ENCODE results near the gene LTBP4.

Gene LTBP4

DNA sequence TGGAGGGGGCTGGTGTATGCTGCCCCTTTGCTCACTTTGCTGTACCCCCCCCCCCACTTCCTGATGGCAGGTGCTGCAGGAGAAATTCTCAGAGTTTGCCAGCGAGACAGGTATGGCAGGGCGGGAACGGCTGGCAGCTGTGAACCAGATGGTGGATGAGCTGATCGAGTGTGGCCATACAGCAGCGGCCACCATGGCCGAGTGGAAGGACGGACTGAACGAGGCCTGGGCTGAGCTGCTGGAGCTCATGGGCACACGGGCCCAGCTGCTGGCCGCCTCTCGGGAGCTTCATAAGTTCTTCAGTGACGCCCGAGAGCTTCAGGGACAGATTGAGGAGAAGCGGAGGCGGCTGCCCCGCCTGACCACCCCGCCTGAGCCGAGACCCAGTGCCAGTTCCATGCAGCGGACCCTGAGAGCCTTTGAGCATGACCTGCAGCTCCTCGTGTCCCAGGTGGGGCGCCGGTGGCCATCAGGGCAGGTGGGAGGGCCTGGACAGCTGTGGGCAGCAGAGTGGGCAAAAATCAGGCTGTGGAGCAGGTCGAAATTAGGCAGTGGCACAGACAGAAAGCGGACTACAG lies 44.1 kb upstream of the LTBP4 start (continued):
- TF ChIP-seq, protein P1, sequence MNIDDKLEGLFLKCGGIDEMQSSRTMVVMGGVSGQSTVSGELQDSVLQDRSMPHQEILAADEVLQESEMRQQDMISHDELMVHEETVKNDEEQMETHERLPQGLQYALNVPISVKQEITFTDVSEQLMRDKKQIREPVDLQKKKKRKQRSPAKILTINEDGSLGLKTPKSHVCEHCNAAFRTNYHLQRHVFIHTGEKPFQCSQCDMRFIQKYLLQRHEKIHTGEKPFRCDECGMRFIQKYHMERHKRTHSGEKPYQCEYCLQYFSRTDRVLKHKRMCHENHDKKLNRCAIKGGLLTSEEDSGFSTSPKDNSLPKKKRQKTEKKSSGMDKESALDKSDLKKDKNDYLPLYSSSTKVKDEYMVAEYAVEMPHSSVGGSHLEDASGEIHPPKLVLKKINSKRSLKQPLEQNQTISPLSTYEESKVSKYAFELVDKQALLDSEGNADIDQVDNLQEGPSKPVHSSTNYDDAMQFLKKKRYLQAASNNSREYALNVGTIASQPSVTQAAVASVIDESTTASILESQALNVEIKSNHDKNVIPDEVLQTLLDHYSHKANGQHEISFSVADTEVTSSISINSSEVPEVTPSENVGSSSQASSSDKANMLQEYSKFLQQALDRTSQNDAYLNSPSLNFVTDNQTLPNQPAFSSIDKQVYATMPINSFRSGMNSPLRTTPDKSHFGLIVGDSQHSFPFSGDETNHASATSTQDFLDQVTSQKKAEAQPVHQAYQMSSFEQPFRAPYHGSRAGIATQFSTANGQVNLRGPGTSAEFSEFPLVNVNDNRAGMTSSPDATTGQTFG (tag by site-specific recombination; IDR thresholded peaks at IDR 0.05; ENCODE audit: borderline replicate concordance): no peak
- TF ChIP-seq ZNF501 (tag by site-specific recombination; IDR thresholded peaks at IDR 0.05) (no peak), ZNF221 (tag by site-specific recombination; IDR thresholded peaks at IDR 0.05; ENCODE audit: borderline replicate concordance) (no peak), KLF8 (tag by site-specific recombination; IDR thresholded peaks at IDR 0.05) (no peak), ZSCAN23 (tag by site-specific recombination; IDR thresholded peaks at IDR 0.05) (no peak)
- TF ChIP-seq, protein P2, sequence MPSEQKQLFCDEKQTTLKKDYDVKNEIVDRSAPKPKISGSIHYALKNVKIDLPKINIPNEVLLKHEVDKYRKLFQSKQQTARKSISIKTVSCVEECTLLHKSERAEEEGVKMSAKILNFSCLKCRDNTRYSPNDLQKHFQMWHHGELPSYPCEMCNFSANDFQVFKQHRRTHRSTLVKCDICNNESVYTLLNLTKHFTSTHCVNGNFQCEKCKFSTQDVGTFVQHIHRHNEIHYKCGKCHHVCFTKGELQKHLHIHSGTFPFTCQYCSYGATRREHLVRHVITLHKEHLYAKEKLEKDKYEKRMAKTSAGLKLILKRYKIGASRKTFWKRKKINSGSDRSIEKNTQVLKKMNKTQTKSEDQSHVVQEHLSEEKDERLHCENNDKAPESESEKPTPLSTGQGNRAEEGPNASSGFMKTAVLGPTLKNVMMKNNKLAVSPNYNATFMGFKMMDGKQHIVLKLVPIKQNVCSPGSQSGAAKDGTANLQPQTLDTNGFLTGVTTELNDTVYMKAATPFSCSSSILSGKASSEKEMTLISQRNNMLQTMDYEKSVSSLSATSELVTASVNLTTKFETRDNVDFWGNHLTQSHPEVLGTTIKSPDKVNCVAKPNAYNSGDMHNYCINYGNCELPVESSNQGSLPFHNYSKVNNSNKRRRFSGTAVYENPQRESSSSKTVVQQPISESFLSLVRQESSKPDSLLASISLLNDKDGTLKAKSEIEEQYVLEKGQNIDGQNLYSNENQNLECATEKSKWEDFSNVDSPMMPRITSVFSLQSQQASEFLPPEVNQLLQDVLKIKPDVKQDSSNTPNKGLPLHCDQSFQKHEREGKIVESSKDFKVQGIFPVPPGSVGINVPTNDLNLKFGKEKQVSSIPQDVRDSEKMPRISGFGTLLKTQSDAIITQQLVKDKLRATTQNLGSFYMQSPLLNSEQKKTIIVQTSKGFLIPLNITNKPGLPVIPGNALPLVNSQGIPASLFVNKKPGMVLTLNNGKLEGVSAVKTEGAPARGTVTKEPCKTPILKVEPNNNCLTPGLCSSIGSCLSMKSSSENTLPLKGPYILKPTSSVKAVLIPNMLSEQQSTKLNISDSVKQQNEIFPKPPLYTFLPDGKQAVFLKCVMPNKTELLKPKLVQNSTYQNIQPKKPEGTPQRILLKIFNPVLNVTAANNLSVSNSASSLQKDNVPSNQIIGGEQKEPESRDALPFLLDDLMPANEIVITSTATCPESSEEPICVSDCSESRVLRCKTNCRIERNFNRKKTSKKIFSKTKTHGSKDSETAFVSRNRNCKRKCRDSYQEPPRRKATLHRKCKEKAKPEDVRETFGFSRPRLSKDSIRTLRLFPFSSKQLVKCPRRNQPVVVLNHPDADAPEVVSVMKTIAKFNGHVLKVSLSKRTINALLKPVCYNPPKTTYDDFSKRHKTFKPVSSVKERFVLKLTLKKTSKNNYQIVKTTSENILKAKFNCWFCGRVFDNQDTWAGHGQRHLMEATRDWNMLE (tag by site-specific recombination; conservative IDR thresholded peaks at IDR 0.05; ENCODE audit: low read depth): no peak

DNA sequence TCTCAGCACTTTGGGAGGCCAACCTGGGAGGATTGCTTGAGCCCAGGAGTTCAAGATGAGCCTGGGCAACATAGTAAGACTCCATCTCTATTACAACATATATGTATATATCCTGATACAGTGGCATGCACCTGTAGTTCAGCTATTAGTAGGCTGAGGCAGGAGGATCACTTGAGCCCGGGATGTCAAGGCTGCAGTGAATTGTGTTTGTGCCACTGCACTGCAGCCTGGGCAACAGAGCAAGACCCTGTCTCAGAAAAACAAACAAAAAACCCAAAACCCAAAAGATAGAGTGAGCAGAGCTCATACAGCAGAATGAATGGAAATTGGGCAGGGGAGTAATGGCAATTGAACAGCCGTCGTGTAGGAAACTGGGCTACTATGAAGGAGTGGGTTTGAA lies 41.8 kb upstream of the LTBP4 start:
- H3K9me3 ChIP-seq (ENCODE audit: control insufficient read depth, insufficient read depth, low read depth, low read length): no peaks in the 10 kb centered on the region
- no peak overlapping the region for H3K27ac ChIP-seq (ENCODE audit: extremely low read depth, low read depth, low read length)
- no peak overlapping the region for H3K4me3 ChIP-seq (ENCODE audit: low read depth, low read length)
- ChIA-PET CTCF (interaction anchor here (0.6 to 14.7 kb wide), 9 partner anchors 9 to 178 kb away, joined by 3 to 140 read pairs (median 4); no protein-coding TSS in a partner anchor), POLR2A (no interaction called here)
- H3K4me1 ChIP-seq (ENCODE audit: control insufficient read depth, insufficient read depth, low read length): no peaks in the 10 kb centered on the region
- TF ChIP-seq ZNF610 (tag by site-specific recombination; IDR thresholded peaks at IDR 0.05; ENCODE audit: borderline replicate concordance): no peak
- TF ChIP-seq, protein P3, sequence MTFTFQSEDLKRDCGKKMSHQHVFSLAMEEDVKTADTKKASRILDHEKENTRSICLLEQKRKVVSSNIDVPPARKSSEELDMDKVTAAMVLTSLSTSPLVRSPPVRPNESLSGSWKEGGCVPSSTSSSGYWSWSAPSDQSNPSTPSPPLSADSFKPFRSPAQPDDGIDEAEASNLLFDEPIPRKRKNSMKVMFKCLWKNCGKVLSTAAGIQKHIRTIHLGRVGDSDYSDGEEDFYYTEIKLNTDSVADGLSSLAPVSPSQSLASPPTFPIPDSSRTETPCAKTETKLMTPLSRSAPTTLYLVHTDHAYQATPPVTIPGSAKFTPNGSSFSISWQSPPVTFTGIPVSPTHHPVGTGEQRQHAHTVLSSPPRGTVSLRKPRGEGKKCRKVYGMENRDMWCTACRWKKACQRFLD (tag by site-specific recombination; IDR thresholded peaks at IDR 0.05): no peak
- TF ChIP-seq ZSCAN16 (tag by site-specific recombination; IDR thresholded peaks at IDR 0.05): no peak
- peak; percentile 99 for TF ChIP-seq ZNF121 (tag by site-specific recombination; IDR thresholded peaks at IDR 0.05)
- no peaks in the 10 kb centered on the region; a peak in 1 of 3 replicates for H3K36me3 ChIP-seq (ENCODE audit: control insufficient read depth in 2 of 2, insufficient read depth in 1 of 2, low read length in 2 of 2)

DNA sequence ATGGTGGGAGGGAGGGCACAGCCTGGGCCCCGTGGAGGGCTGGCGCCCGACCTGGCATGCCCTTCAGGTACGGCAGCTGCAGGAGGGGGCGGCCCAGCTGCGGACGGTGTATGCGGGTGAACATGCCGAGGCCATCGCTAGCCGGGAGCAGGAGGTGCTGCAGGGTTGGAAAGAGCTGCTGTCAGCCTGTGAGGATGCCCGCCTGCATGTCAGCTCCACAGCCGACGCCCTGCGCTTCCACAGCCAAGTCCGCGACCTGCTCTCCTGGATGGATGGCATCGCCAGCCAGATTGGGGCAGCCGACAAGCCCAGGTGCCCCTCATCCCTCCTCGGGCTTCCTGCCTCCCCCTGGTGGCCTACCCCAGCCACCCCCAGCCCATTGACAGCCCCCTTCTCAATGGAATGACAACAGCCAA lies 41.1 kb upstream of the LTBP4 start:
- Histone ChIP-seq H3K4me3 (ENCODE audit: low read depth, low read length) (no peak overlapping the region), H3K27ac (ENCODE audit: extremely low read depth, low read depth, low read length) (no peak overlapping the region), H3K36me3 (ENCODE audit: control insufficient read depth in 2 of 2, insufficient read depth in 1 of 2, low read length in 2 of 2) (no peaks in the 10 kb centered on the region; a peak in 1 of 3 replicates), H3K9me3 (ENCODE audit: control insufficient read depth, insufficient read depth, low read depth, low read length) (no peaks in the 10 kb centered on the region), H3K4me1 (ENCODE audit: control insufficient read depth, insufficient read depth, low read length) (no peaks in the 10 kb centered on the region)
- ChIA-PET CTCF (interaction anchor here (0.6 to 14.7 kb wide), 7 partner anchors 9 to 178 kb away, joined by 3 to 140 read pairs (median 8); no protein-coding TSS in a partner anchor), POLR2A (interaction anchor here (0.9 kb wide), 1 partner anchor 10 kb away, joined by 4 read pairs; no protein-coding TSS in a partner anchor)
- TF ChIP-seq ZNF433 (tag by site-specific recombination; IDR thresholded peaks at IDR 0.05; ENCODE audit: low read depth): no peak
- peak; percentile 64 for TF ChIP-seq ZNF600 (tag by site-specific recombination; IDR thresholded peaks at IDR 0.05)
